Activated CD4-positive, CD25-positive, alpha-beta regulatory T cell (primary cell): ENCODE measurements around the gene TNC.

Experiments used
- DNase-seq, 4 experiments: peaks; one replicate each; lab custom pipeline; 2025; lab: John Stamatoyannopoulos, UW

The TNC gene

GRCh38 chr9:115008536-115009270 lies 109.3 kb downstream of the TNC start:
- no peak for DNase-seq

- DNase-seq = no peak
These were observed 111.3 kb downstream of the TNC start for GRCh38 chr9:115006660-115007059.

- no peak for DNase-seq
These were observed 112.6 kb downstream of the TNC start for GRCh38 chr9:115005322-115005721.

GRCh38 chr9:115004545-115004944 lies 113.4 kb downstream of the TNC start:
- no peak for DNase-seq

- DNase-seq = no peak
These were observed 115.4 kb downstream of the TNC start for GRCh38 chr9:115002371-115003120.

- no peak for DNase-seq
These were observed 117.7 kb downstream of the TNC start for GRCh38 chr9:115000217-115000639.

- DNase-seq = no peak
These were observed 119.6 kb downstream of the TNC start for GRCh38 chr9:114998326-114998725.

- no peak for DNase-seq
These were observed 122.2 kb downstream of the TNC start for GRCh38 chr9:114995681-114996221.

GRCh38 chr9:114994768-114995167 lies 123.2 kb downstream of the TNC start:
- DNase-seq = no peak

- no peak for DNase-seq
These were observed 126.1 kb downstream of the TNC start for GRCh38 chr9:114991861-114992260.

- no peak for DNase-seq
These were observed 127.1 kb downstream of the TNC start for GRCh38 chr9:114990901-114991300.

GRCh38 chr9:114989600-114990410 lies 128.2 kb downstream of the TNC start:
- DNase-seq = no peak

- no peak for DNase-seq
These were observed 128.9 kb downstream of the TNC start for GRCh38 chr9:114988962-114989599.

GRCh38 chr9:114987116-114987515 lies 130.8 kb downstream of the TNC start:
- DNase-seq = no peak

GRCh38 chr9:114985959-114986501 lies 131.9 kb downstream of the TNC start:
- DNase-seq = no peak

GRCh38 chr9:114981063-114981462 lies 136.9 kb downstream of the TNC start:
- no peak for DNase-seq

GRCh38 chr9:114973216-114973615 lies 144.7 kb downstream of the TNC start:
- no peak for DNase-seq

- DNase-seq = no peak
These were observed 145.3 kb downstream of the TNC start for GRCh38 chr9:114972510-114973136.
